LNCaP clone FGC (cell line): ENCODE measurements around the gene MRPL34.

Experiments used
- DNase-seq: peaks from one replicate; pipeline ENCODE4 v3.0.0-alpha.2; 2011; ENCODE audit warnings: low read depth
- H3K4me3 ChIP-seq: 2 replicates; pipeline ENCODE4 v1.5.1; 2011; ENCODE audit warnings: mild to moderate bottlenecking, low read depth, low read length, control low read depth
- CTCF ChIP-seq: IDR thresholded peaks from 2 replicates; pipeline ENCODE4 v1.5.1; 2012; ENCODE audit warnings: mild to moderate bottlenecking; ENCODE audit not compliant: control insufficient read depth, insufficient read depth; ENCODE audit errors: extremely low read depth

Gene MRPL34

GRCh38 chr19:17304386-17305215 is 1.1 kb upstream of the MRPL34 start:
- H3K4me3 ChIP-seq = no peak overlapping the region
- DNase-seq = no peak
- no peak for TF ChIP-seq CTCF

- H3K4me3 ChIP-seq = no peak overlapping the region
- no peak for DNase-seq
- TF ChIP-seq CTCF = no peak
Measured at GRCh38 chr19:17305216-17305516, 506 bp upstream of the MRPL34 start.

- DNase-seq = no peak
- H3K4me3 ChIP-seq = peak overlapping the region; percentile 78
- TF ChIP-seq CTCF = no peak
Measured at GRCh38 chr19:17306285-17306714, 628 bp downstream of the MRPL34 start.

- no peak for TF ChIP-seq CTCF
- H3K4me3 ChIP-seq = no peak overlapping the region
- no peak for DNase-seq
Measured at GRCh38 chr19:17307876-17308377, 2.3 kb downstream of the MRPL34 start.

GRCh38 chr19:17309198-17309964 is 3.7 kb downstream of the MRPL34 start, which contains the start of gene DDA1:
Gene DDA1, plus strand, starts transcription at chr19:17309563. Its CDS starts 92 bp downstream, at chr19:17309655.
- no peak for TF ChIP-seq CTCF
- peak within 1 kb of the TSS; percentile 97 for H3K4me3 ChIP-seq
- DNase-seq = peak; percentile 100

GRCh38 chr19:17309965-17310461 is 4.3 kb downstream of the MRPL34 start:
- H3K4me3 ChIP-seq = peak overlapping the region; percentile 97
- TF ChIP-seq CTCF = no peak
- DNase-seq = no peak
